NCI-H187 treated with DMSO at 0.1 percent for 48 hours (cell line): ENCODE data around the gene CTAGE6.
"Not testable (repeated sequence)": the region's sequence is repeated elsewhere in the genome, so short reads cannot be mapped to it uniquely, and the experiment has no call there.

Experiments
- DNase-seq: peaks from one replicate; lab custom pipeline; 2025; lab: John Stamatoyannopoulos, UW

The CTAGE6 gene

DNA sequence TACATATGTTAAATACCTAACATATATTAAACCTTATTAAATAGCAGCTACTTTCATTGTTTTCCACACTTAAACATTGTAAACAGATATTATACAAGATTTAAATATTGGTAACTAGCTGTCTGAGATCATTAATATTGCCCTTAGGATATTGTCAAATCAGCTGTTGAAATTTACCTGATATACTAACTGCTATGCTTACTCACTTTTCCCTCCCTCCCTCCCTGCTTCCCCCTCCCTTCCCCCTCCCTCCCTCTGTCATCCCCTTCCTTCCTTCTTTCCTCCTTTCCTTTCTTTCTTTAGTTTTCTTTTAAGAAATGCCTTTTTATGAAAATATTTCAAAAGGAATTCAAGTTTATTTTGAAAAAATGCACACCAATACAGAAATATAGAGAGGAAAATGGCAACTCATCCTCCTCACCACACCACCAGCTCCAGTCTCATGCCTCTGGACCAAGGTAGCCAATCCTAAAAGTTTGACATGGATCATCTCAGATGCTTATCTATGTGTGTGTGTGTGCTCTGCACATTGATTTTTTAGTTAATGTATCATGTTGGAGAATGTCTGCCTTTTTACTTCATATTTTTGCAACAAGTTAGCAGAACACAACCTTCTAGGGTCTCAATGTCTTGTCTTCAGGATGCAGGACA is 41.8 kb downstream of the CTAGE6 start:
- not testable (repeated sequence) for DNase-seq

- DNase-seq: not testable (repeated sequence)
These were observed 42.7 kb downstream of the CTAGE6 start for GRCh38 chr7:143714581-143715454.

DNA sequence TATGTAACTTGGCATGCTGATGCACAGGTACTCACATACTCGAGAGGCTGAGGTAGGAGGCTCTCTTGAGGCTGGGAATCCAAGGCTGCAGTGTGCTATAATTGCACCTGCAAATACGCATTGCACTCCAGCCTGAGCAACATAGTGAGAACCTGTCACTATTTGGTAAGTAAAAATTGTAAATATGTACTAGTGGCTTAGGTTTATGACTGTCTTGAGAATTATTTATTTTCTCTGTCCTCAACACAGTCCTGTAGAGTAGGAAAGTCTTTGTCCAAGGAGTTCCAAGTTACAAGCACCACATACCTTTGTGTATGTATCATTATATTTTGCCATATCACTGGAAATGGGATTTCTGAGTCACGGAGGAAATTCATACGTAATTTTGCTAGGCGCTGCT is 45.1 kb downstream of the CTAGE6 start:
- not testable (repeated sequence) for DNase-seq

- not testable (repeated sequence) for DNase-seq
These were observed 45.7 kb downstream of the CTAGE6 start for GRCh38 chr7:143711727-143712324.

- not testable (repeated sequence) for DNase-seq
These were observed 47.6 kb downstream of the CTAGE6 start for GRCh38 chr7:143709895-143710294.
